Measurements from ENCODE around the gene CEP68.

- TF ChIP-seq CEBPB (IDR thresholded peaks at IDR 0.05; ENCODE audit: low read depth) (no peak), POLR2AphosphoS5 (IDR thresholded peaks at IDR 0.05; ENCODE audit: low read depth, low read length) (no peak), RAD21 (IDR thresholded peaks at IDR 0.05; ENCODE audit: low read depth) (no peak), CTCF (IDR thresholded peaks at IDR 0.05 in 2 of 3, conservative IDR thresholded peaks at IDR 0.05 in 1 of 3; ENCODE audit: borderline replicate concordance in 1 of 3, insufficient read depth in 1 of 3, low read depth in 2 of 3, low read length in 2 of 3) (no peak), POLR2A (IDR thresholded peaks at IDR 0.05; ENCODE audit: borderline replicate concordance, extremely low read depth, insufficient read depth, insufficient read length) (no peak), SIN3A (IDR thresholded peaks at IDR 0.05; ENCODE audit: low read depth) (no peak)
Measured at GRCh38 chr2:65039640-65040039, 16.6 kb upstream of the CEP68 start.
